T-helper 2 cell treated with Interferon-gamma antibody and Interleukin-4, amounts not matched to agents 5 μg/mL and 100 μg/mL, for 36 hours (primary cell): Measurements from ENCODE around the gene LRRN2.

ENCODE experiments used
- DNase-seq: peaks from one replicate; pipeline ENCODE4 v3.0.0; 2021; ENCODE audit warnings: low spot score
- H3K27ac Mint-ChIP-seq: one replicate; pipeline ENCODE4 v1.8.0; 2021; ENCODE audit warnings: mild to moderate bottlenecking, mixed read lengths
- H3K27me3 Mint-ChIP-seq: one replicate; pipeline ENCODE4 v1.8.0; 2021; ENCODE audit warnings: low read depth, mixed read lengths
- H3K36me3 Mint-ChIP-seq: one replicate; pipeline ENCODE4 v1.8.0; 2021; ENCODE audit warnings: low read depth, mixed read lengths
- H3K4me1 Mint-ChIP-seq: one replicate; pipeline ENCODE4 v1.8.0; 2021; ENCODE audit warnings: low read depth, mixed read lengths
- H3K4me3 Mint-ChIP-seq: one replicate; pipeline ENCODE4 v1.8.0; 2022; ENCODE audit warnings: mild to moderate bottlenecking, moderate library complexity, mixed read lengths
- H3K9me3 Mint-ChIP-seq: one replicate; pipeline ENCODE4 v1.8.0; 2021; ENCODE audit warnings: mixed read lengths

Gene LRRN2

DNA sequence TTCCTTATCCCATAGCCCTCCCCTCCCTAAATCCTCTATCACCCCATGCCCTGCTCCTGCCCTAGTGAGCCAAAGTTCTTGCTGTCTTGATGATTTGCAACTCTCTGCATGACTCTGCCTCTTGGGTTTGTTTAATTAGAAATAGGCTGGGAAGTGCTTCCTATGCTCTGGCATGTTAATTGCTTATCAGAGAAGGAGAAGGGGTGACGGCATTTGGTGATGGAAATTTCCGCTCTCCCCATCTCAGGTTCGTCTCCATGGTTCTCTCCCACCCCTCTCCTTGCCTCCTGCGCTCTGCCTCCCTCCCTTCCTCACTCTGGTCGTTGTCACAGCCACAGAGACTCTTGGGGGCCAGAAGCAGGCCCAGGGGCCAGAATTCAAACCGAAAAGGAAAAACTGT, 68.9 kb downstream of the LRRN2 start:
- H3K27ac Mint-ChIP-seq: no peak overlapping the region
- no peaks in the 10 kb centered on the region for H3K4me1 Mint-ChIP-seq
- no peaks in the 10 kb centered on the region for H3K36me3 Mint-ChIP-seq
- H3K4me3 Mint-ChIP-seq: no peak overlapping the region
- no peak for DNase-seq
- H3K27me3 Mint-ChIP-seq: no peaks in the 10 kb centered on the region
- H3K9me3 Mint-ChIP-seq: no peaks in the 10 kb centered on the region

DNA sequence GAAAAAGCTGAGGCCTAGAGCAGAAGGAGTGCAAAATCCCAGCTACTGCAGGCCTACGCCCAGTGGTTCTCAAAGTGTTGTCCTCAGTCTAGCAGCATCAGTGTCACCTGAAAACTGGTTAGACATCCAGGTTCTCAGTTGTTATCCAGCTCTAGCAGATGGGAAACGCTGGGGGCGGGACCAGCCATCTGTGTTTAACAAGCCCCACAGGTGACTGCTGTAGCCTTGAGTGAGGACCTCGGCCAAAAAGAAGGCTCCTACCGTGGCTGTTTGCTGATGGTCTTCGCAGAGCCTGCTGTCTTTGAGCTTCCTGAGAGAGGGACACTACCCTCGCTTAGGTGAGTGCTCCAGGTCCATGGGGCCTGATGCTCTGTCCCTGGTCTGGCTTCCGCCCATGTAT, 69.7 kb downstream of the LRRN2 start:
- Mint-ChIP-seq H3K27me3 (peaks cover under 1% of the 10 kb centered on the region), H3K4me3 (no peak overlapping the region), H3K36me3 (no peaks in the 10 kb centered on the region), H3K4me1 (no peaks in the 10 kb centered on the region), H3K9me3 (no peaks in the 10 kb centered on the region), H3K27ac (no peak overlapping the region)
- DNase-seq: no peak

DNA sequence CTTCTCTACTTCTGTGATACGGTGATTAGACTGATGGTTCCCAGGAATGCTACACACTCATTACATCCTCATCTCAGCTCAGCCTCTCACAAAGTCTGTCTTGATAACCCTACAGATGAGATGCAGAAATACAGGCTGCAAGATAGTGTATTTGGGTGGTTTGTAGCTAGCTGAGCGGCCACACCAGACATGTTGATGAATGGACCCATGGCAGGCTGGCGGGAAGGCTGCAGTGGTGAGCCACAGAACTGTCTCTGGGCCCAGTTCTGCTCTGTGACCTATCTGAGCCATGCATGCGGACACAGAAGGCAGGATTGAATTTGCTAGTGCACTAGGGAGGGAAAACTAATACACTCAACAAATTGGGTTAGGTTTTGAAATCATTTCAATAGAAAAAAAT, 71.9 kb downstream of the LRRN2 start:
- no peaks in the 10 kb centered on the region for H3K4me1 Mint-ChIP-seq
- peaks cover 3% of the 10 kb centered on the region for H3K27me3 Mint-ChIP-seq

DNA sequence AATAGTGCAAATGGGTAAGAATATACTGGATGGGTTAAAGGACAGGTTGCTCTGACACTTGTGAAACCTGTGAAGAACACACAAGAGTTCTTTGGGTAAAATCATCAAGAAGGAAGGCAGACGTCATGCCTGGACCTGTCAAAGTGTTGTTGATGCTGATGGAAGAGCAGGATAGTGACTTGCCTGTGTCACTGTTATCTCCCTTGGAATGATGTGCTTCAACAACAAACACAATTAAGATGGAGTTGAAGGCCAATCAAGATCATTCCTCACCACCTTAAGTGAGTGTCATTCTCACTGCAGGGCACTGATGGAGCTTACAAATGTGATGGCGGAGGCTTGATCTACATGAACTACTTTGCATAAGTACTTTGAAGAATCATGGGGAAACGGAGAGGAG, 73.2 kb downstream of the LRRN2 start:
- DNase-seq: no peak
- H3K4me1 Mint-ChIP-seq: no peaks in the 10 kb centered on the region
- peaks cover 8% of the 10 kb centered on the region for H3K27me3 Mint-ChIP-seq
- H3K4me3 Mint-ChIP-seq: no peak overlapping the region
- no peaks in the 10 kb centered on the region for H3K36me3 Mint-ChIP-seq
- no peaks in the 10 kb centered on the region for H3K9me3 Mint-ChIP-seq
- H3K27ac Mint-ChIP-seq: no peak overlapping the region

More for the DNA sequence above, 71.9 kb downstream of the LRRN2 start:
- Mint-ChIP-seq H3K36me3 (no peaks in the 10 kb centered on the region), H3K9me3 (no peaks in the 10 kb centered on the region), H3K27ac (no peak overlapping the region), H3K4me3 (no peak overlapping the region)
- DNase-seq: no peak

DNA sequence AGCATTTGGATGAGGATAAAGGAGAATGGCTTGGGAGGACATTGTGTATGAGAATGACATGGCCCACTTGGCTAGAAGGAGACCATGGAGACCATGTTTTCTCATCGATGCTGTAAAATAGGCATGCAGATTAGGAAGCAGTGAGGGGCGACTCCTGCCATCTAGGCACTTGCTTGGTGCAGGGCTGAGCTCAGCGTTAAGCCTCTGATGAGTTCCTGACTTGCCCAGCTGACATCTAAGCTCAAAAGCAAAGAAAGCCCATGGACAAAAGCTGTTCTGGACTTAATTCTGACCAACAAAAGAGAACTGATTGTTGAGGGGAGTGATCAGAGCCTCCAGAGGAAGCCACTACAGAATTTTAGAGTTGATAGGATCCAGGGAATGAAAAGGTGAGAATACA, 74.5 kb downstream of the LRRN2 start:
- Mint-ChIP-seq H3K36me3 (no peaks in the 10 kb centered on the region), H3K27ac (no peak overlapping the region), H3K4me1 (no peaks in the 10 kb centered on the region), H3K4me3 (no peak overlapping the region), H3K9me3 (no peaks in the 10 kb centered on the region), H3K27me3 (peaks cover 8% of the 10 kb centered on the region)
- no peak for DNase-seq

DNA sequence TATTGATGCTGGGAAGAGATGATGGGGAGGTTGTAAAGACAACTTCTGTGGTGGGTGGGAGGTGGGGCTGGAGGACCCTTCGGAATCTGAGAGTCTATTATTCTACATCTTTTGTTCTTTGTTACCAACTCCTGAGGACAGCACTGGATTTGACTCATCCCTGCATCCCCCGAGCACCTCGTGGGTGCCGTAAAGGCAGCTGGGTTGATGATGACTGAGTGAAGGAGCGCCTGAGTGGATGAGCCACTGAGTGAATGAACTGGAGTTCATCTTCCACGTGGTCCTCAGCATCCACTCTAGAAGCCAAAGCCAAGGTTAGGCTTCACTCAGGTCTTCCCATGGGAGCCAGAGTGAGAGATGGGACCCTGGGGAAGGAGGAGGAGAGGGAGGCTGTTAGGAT, 77.6 kb downstream of the LRRN2 start:
- peaks cover 8% of the 10 kb centered on the region for H3K27me3 Mint-ChIP-seq
- no peak for DNase-seq
- H3K4me1 Mint-ChIP-seq: no peaks in the 10 kb centered on the region
- H3K4me3 Mint-ChIP-seq: no peak overlapping the region
- no peaks in the 10 kb centered on the region for H3K9me3 Mint-ChIP-seq
- no peak overlapping the region for H3K27ac Mint-ChIP-seq
- H3K36me3 Mint-ChIP-seq: no peaks in the 10 kb centered on the region

DNA sequence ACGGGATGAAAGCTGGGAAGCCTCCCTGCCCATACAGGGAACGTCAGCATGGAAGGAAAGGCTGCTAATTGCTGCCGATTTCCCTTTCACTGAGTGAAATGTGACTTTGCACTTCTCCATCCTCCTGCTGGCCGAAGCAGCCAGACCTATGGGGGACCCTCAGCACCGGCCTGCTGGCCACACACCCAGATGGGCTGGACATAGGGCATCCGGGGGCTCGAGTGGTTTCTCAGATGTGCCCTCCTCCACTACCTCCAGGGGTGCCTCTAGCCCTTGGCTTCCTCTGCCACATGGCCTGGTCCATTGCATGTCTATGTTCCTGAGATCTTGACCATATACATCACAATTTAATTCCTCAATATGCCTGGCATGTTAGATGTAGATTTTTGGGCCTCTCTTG, 79.7 kb downstream of the LRRN2 start:
- no peak overlapping the region for H3K27ac Mint-ChIP-seq
- no peaks in the 10 kb centered on the region for H3K9me3 Mint-ChIP-seq
- no peaks in the 10 kb centered on the region for H3K4me1 Mint-ChIP-seq
- DNase-seq: no peak
- no peaks in the 10 kb centered on the region for H3K36me3 Mint-ChIP-seq
- no peak overlapping the region for H3K4me3 Mint-ChIP-seq
- peaks cover 7% of the 10 kb centered on the region for H3K27me3 Mint-ChIP-seq

DNA sequence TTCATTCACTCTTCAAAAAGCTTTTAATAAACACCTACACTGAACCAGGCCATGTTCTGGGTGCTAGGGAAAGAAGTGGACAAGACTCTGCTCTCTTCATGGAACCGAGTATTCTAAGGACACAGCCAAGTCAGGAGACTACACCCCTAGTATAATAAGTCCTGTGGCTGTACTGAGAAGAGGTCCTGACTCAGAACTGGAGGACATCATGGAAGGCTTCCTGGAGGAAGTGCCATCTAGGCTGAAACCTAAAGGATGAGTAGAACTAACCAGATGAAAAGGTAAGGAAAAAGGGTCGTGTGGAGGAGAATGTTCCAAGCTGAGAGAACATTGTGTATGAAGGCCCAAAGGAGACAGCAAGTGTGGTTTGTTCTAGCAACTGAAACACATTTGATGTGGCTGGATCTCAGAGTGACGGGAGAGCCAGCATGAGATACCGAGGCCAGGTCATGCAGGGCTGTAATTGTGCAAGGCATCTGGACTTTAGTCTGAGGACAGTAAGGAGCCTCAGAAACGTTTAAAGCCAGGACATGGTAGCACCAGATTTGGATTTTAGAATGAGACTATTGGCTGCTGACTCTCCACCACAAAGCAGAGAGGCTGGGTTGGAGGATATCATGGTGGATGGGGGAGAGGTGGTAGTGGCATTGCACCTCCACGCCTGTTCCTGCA, 82.5 kb downstream of the LRRN2 start:
- no peak for DNase-seq
- Mint-ChIP-seq H3K36me3 (no peaks in the 10 kb centered on the region), H3K9me3 (no peaks in the 10 kb centered on the region), H3K27ac (no peak overlapping the region), H3K27me3 (peaks cover 5% of the 10 kb centered on the region), H3K4me3 (no peak overlapping the region), H3K4me1 (no peaks in the 10 kb centered on the region)

DNA sequence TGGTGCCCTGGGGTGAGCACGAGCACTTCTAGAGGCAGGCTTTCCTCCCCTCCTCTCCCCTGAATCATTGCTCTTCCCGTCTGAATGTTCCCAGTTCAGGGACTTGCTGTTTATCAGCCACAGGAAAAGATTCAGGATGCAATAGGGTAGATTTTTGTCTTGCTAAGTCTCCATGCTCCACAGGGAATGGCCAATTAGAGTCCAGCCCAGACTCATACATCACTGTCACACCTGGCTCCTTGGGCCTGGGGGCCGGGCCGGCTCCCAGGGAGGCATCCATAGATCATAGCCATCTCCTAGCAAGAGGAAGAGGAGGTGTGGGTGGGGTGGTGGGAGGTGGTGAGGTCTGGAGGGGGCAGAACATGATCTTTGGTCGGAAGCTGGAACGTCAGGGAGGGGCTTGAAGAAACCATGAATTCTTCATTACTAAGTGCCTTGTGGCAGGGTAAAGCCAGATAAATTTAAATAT, 83.4 kb downstream of the LRRN2 start:
- H3K27ac Mint-ChIP-seq: no peak overlapping the region
- H3K9me3 Mint-ChIP-seq: no peaks in the 10 kb centered on the region
- no peaks in the 10 kb centered on the region for H3K4me1 Mint-ChIP-seq
- H3K36me3 Mint-ChIP-seq: no peaks in the 10 kb centered on the region
- no peak for DNase-seq
- no peak overlapping the region for H3K4me3 Mint-ChIP-seq
- no peaks in the 10 kb centered on the region for H3K27me3 Mint-ChIP-seq

DNA sequence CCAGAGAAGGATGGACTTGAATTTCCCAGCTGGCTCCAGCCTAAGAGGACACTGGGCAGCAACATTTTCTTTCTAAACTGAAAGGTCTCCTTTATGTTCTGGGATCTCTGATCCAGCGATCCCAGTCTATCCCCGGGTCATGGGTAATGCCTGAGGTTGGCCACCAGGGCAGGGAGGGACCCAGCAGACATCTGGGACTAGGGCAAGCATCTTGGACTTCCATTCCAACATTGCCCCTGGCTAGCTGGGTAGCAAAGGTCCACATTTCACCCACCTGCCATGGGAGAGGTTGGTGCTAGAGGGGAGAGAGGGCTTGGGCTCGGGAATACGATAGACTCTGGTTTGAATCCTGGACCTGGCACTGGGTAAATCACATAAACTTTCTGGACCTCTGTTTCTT, 84.6 kb downstream of the LRRN2 start:
- H3K4me1 Mint-ChIP-seq: no peaks in the 10 kb centered on the region
- H3K36me3 Mint-ChIP-seq: no peaks in the 10 kb centered on the region
- no peaks in the 10 kb centered on the region for H3K9me3 Mint-ChIP-seq
- H3K27ac Mint-ChIP-seq: no peak overlapping the region
- no peak for DNase-seq
- H3K27me3 Mint-ChIP-seq: no peaks in the 10 kb centered on the region
- no peak overlapping the region for H3K4me3 Mint-ChIP-seq

DNA sequence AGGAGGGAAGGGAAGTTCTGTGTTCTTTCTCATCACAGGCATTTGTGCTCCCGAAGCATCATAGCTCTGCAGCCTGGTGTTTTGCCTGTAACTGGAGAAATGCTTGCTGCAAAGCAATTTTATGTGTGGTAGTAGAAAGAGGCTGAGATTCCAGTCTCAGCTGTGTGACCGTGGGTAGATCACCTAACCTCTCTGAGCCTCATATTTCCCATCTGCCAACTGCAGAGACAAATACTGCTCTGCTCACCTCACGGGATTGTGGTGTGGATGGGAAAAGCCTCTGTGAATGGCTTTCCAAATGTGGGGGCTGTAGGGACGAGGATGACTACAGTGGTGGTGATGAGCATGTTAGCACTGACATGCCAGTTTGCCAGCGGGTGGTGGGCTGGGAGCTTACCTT, 85.3 kb downstream of the LRRN2 start:
- no peak overlapping the region for H3K4me3 Mint-ChIP-seq
- H3K27ac Mint-ChIP-seq: no peak overlapping the region
- no peaks in the 10 kb centered on the region for H3K9me3 Mint-ChIP-seq
- H3K27me3 Mint-ChIP-seq: no peaks in the 10 kb centered on the region
- no peak for DNase-seq
- no peaks in the 10 kb centered on the region for H3K36me3 Mint-ChIP-seq
- no peaks in the 10 kb centered on the region for H3K4me1 Mint-ChIP-seq

DNA sequence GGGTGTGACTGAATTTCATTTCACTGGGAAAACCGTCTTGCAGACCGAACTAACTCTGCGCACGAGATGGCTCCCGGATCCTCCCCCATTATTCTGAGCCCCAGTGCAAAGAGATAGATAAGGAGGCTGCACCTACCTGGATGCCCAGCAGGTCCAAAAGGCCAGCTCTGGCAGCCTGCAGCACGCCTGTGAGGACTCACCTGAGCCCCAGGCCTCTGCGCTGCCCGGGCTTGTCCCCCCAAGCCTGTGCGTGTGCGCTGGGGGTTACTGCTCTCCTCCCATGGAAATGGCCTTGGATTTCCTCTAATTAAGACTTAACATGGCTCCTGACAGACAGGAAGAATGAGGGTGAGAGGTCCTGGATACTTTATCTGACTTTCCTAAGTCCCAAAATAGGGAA, 85.9 kb downstream of the LRRN2 start:
- Mint-ChIP-seq H3K36me3 (no peaks in the 10 kb centered on the region), H3K9me3 (no peaks in the 10 kb centered on the region), H3K27ac (no peak overlapping the region), H3K4me3 (no peak overlapping the region), H3K27me3 (no peaks in the 10 kb centered on the region), H3K4me1 (no peaks in the 10 kb centered on the region)
- DNase-seq: no peak

DNA sequence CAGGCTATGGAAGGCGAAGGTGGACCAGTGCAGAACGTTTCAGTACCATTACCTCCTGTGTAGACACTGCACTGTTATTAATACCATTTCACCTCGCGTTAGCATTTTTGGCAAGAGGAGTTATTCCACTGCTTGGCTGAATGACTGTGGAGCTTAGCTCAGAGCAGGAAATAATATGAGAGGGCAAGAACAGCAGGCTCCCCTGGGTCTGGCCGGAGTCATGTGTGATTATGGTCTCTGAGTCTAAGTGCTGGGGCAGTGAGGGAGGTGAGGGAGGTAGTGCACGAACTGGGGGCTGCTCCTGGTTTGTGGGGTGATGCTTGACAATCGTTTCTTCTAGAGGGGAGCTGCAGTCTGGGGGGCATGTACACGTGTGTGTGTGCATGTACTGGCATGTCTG, 86.4 kb downstream of the LRRN2 start:
- no peaks in the 10 kb centered on the region for H3K27me3 Mint-ChIP-seq
- no peak overlapping the region for H3K4me3 Mint-ChIP-seq
- H3K9me3 Mint-ChIP-seq: no peaks in the 10 kb centered on the region
- H3K4me1 Mint-ChIP-seq: no peaks in the 10 kb centered on the region
- H3K27ac Mint-ChIP-seq: no peak overlapping the region
- no peak for DNase-seq
- no peaks in the 10 kb centered on the region for H3K36me3 Mint-ChIP-seq

DNA sequence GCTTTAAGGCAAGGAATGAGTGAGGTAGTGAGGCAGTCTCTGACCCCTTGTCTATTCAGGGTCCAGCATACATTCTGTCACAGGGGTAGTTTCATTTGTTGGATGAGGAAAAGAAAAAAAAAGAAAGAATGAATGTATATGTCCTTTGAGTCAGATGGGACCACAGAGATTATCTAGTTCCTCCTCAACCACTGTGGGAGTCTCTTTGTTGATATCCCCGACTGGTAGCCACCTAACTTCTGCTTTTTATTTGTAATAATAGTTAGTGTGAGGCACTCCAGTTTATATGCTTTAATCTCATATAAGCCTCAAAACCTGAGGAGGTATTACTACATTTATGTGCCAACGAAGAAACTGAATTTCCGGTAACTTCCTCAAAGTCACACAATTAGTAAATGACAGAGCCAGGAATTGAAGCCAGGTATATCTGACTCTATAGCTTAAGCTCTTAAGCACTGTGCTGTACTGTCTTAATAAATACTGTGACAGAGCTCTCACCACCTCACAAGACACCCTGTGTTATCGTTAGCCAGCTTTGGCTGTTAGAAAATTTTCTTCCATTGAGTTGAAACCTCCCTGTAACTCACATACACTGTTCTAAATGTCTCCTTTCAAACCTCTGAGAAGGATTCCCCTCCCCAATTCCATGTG, 87.1 kb downstream of the LRRN2 start:
- DNase-seq: no peak
- Mint-ChIP-seq H3K27ac (no peak overlapping the region), H3K36me3 (no peaks in the 10 kb centered on the region), H3K9me3 (no peaks in the 10 kb centered on the region), H3K4me1 (no peaks in the 10 kb centered on the region), H3K4me3 (no peak overlapping the region), H3K27me3 (no peaks in the 10 kb centered on the region)
